ENCODE results near the gene INHA.

The INHA gene

DNA sequence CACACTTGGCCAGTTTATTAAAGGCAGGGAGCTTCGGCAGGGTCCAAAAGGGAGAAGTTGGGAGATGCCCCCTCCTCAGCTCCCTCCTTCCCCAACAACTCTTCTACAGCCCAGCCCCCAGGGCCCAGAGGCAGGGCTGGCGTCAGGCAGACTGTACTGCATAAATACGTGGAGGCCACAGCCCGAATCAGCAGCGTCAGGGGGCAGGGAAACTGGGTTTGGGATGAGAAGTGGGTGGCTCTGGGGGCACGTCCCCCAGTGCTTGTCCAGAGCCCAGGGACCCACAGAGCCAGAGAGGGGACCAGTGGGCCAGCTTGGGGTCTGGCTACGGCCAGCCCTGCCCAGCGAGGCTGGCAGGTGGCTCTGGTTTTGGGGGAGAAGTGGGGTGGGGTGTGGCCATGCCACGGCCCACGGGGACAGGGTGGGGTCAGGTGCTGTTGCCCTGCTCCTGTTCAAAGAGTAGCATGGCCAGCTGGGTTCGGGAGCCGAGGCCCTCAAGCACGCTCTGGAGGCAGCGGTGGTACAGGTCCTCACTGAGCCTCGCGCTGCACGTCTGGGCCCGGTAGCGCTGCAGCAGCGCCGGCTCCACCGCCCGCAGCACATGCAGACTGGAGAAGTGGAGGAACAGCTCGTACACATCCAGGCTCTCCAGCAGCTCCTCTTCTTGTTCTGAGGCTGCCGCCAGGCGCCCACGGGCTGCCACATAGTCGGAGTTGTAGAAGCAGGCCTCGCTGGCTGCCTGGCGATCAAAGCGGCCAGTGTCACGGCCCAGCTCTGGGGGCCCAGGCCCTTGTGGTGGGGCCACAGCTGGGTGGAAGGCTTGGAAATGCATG lies 32.9 kb upstream of the INHA start:
- H3K27ac ChIP-seq, result no peak overlapping the region
- DNase-seq, result no peak
- peaks cover 52% of the 10 kb centered on the region for H3K36me3 ChIP-seq
- TF ChIP-seq, protein P1, sequence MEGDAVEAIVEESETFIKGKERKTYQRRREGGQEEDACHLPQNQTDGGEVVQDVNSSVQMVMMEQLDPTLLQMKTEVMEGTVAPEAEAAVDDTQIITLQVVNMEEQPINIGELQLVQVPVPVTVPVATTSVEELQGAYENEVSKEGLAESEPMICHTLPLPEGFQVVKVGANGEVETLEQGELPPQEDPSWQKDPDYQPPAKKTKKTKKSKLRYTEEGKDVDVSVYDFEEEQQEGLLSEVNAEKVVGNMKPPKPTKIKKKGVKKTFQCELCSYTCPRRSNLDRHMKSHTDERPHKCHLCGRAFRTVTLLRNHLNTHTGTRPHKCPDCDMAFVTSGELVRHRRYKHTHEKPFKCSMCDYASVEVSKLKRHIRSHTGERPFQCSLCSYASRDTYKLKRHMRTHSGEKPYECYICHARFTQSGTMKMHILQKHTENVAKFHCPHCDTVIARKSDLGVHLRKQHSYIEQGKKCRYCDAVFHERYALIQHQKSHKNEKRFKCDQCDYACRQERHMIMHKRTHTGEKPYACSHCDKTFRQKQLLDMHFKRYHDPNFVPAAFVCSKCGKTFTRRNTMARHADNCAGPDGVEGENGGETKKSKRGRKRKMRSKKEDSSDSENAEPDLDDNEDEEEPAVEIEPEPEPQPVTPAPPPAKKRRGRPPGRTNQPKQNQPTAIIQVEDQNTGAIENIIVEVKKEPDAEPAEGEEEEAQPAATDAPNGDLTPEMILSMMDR (IDR thresholded peaks at IDR 0.05; ENCODE audit: low read depth, low read length), result no peak
- H3K9me3 ChIP-seq (ENCODE audit: severe bottlenecking), result no peaks in the 10 kb centered on the region
- H3K27me3 ChIP-seq (ENCODE audit: insufficient read depth, low read depth, severe bottlenecking), result no peaks in the 10 kb centered on the region
- H3K4me3 ChIP-seq (ENCODE audit: low read depth, low read length), result no peak overlapping the region

GRCh38 chr2:219539926-219540678 lies 32.0 kb upstream of the INHA start:
- TF ChIP-seq, protein P1 (IDR thresholded peaks at IDR 0.05; ENCODE audit: low read depth, low read length), result no peak
- H3K27ac ChIP-seq, result no peak overlapping the region
- no peak overlapping the region for H3K4me3 ChIP-seq (ENCODE audit: low read depth, low read length)
- no peak for DNase-seq
- no peaks in the 10 kb centered on the region for H3K27me3 ChIP-seq (ENCODE audit: insufficient read depth, low read depth, severe bottlenecking)
- no peaks in the 10 kb centered on the region for H3K9me3 ChIP-seq (ENCODE audit: severe bottlenecking)
- H3K36me3 ChIP-seq, result peaks cover 52% of the 10 kb centered on the region

DNA sequence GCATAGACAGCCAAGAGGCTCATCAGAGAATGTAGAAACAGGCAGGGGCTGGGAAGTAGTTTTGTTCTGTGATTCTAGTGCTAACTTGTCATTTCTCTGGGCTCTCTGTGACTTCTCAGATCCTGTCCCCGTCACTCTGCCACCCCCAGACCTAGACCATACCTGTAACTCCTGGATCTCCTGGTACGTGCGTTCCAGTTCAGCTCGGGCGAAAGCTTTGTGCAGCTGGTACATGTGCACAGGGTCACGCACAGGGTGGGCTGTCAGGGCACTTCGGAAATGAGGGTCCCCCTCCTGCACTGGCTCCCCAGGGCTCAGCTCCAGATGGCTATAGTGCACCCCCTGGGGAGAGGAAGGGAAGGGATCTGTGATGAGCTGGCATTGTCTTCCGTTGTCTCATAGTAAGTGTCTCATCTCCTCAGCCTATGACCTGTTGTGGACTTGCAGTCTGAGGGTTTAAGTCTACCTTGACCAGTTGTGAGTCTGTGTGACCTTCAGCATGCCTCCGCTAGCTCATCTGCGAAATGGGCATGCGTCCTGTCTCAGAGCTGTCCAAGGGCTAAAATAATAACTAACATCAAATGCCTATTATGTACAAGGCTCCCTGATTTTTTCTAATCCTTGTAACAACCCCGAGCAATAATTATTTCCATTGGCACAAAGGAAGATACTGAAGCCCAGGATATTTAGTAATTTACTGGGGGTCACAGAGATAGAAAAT lies 31.2 kb upstream of the INHA start:
- DNase-seq, result no peak
- H3K36me3 ChIP-seq, result peaks cover 55% of the 10 kb centered on the region
- TF ChIP-seq, protein P1 (IDR thresholded peaks at IDR 0.05; ENCODE audit: low read depth, low read length), result no peak

GRCh38 chr2:219541611-219542180 lies 30.4 kb upstream of the INHA start:
- peak overlapping the region; percentile 17 for H3K4me3 ChIP-seq (ENCODE audit: low read depth, low read length)
- H3K27ac ChIP-seq, result no peak overlapping the region
- DNase-seq, result peak; percentile 91

More for the DNA sequence above, 31.2 kb upstream of the INHA start:
- Histone ChIP-seq H3K27ac (no peak overlapping the region), H3K9me3 (ENCODE audit: severe bottlenecking) (no peaks in the 10 kb centered on the region), H3K27me3 (ENCODE audit: insufficient read depth, low read depth, severe bottlenecking) (no peaks in the 10 kb centered on the region), H3K4me3 (ENCODE audit: low read depth, low read length) (no peak overlapping the region)

More at GRCh38 chr2:219541611-219542180, 30.4 kb upstream of the INHA start:
- Histone ChIP-seq H3K36me3 (peaks cover 56% of the 10 kb centered on the region), H3K9me3 (ENCODE audit: severe bottlenecking) (no peaks in the 10 kb centered on the region), H3K27me3 (ENCODE audit: insufficient read depth, low read depth, severe bottlenecking) (no peaks in the 10 kb centered on the region)
- TF ChIP-seq, protein P1 (IDR thresholded peaks at IDR 0.05; ENCODE audit: low read depth, low read length), result peak; percentile 82

All from WERI-Rb-1 (cell line).